ENCODE data around the gene PCBP3. TPM values are rescaled to one million over a fixed set of nuclear protein-coding genes. Genes with fewer than 3 reads are reported as not detected.

The PCBP3 gene
- total RNA-seq, 1 donor from 2014 or later, result 5.0 TPM

- Mint-ChIP-seq H3K27ac (no peak overlapping the region), H3K9me3 (no peaks in the 10 kb centered on the region), H3K4me1 (peaks cover 25% of the 10 kb centered on the region), H3K36me3 (peaks cover 3% of the 10 kb centered on the region), H3K27me3 (ENCODE audit: low read depth) (no peaks in the 10 kb centered on the region), H3K4me3 (no peak overlapping the region)
- no peak for TF ChIP-seq CTCF (IDR thresholded peaks at IDR 0.05; ENCODE audit: unreplicated experiment)
- DNase-seq (ENCODE audit: low spot score in 2 of 2, unreplicated experiment in 2 of 2), result no peak
Measured at GRCh38 chr21:45740491-45741357, 97.2 kb downstream of the PCBP3 start.

- Mint-ChIP-seq H3K36me3 (peaks cover 3% of the 10 kb centered on the region), H3K27me3 (ENCODE audit: low read depth) (no peaks in the 10 kb centered on the region), H3K27ac (no peak overlapping the region), H3K9me3 (no peaks in the 10 kb centered on the region), H3K4me1 (peaks cover 17% of the 10 kb centered on the region), H3K4me3 (no peak overlapping the region)
- no peak for DNase-seq (ENCODE audit: low spot score in 2 of 2, unreplicated experiment in 2 of 2)
- TF ChIP-seq CTCF (IDR thresholded peaks at IDR 0.05; ENCODE audit: unreplicated experiment), result no peak
Measured at GRCh38 chr21:45741691-45742090, 98.2 kb downstream of the PCBP3 start.

- H3K4me3 Mint-ChIP-seq, result no peak overlapping the region
- H3K36me3 Mint-ChIP-seq, result peaks cover 3% of the 10 kb centered on the region
- no peak for TF ChIP-seq CTCF (IDR thresholded peaks at IDR 0.05; ENCODE audit: unreplicated experiment)
- no peaks in the 10 kb centered on the region for H3K27me3 Mint-ChIP-seq (ENCODE audit: low read depth)
- no peaks in the 10 kb centered on the region for H3K9me3 Mint-ChIP-seq
- peaks cover 15% of the 10 kb centered on the region for H3K4me1 Mint-ChIP-seq
- no peak for DNase-seq (ENCODE audit: low spot score in 2 of 2, unreplicated experiment in 2 of 2)
- no peak overlapping the region for H3K27ac Mint-ChIP-seq
Measured at GRCh38 chr21:45742247-45742646, 98.7 kb downstream of the PCBP3 start.

- Mint-ChIP-seq H3K4me3 (no peak overlapping the region), H3K27me3 (ENCODE audit: low read depth) (peaks cover under 1% of the 10 kb centered on the region), H3K36me3 (peaks cover 3% of the 10 kb centered on the region), H3K9me3 (no peaks in the 10 kb centered on the region), H3K4me1 (peaks cover 24% of the 10 kb centered on the region), H3K27ac (no peak overlapping the region)
- DNase-seq (ENCODE audit: low spot score in 2 of 2, unreplicated experiment in 2 of 2), result no peak
- TF ChIP-seq CTCF (IDR thresholded peaks at IDR 0.05; ENCODE audit: unreplicated experiment), result no peak
Measured at GRCh38 chr21:45745256-45745655, 101.7 kb downstream of the PCBP3 start.

- Mint-ChIP-seq H3K27ac (peak overlapping the region; percentile 89), H3K9me3 (no peaks in the 10 kb centered on the region), H3K4me3 (no peak overlapping the region), H3K4me1 (peaks cover 17% of the 10 kb centered on the region), H3K27me3 (ENCODE audit: low read depth) (peaks cover 3% of the 10 kb centered on the region), H3K36me3 (peaks cover 3% of the 10 kb centered on the region)
- no peak for DNase-seq (ENCODE audit: low spot score in 2 of 2, unreplicated experiment in 2 of 2)
- TF ChIP-seq CTCF (IDR thresholded peaks at IDR 0.05; ENCODE audit: unreplicated experiment), result no peak
Measured at GRCh38 chr21:45747233-45747766, 103.8 kb downstream of the PCBP3 start.

Data from mesothelial cell of epicardium (in vitro differentiated cells).